Measurements from ENCODE around the gene DNMT3B. TPM values are rescaled to one million over a fixed set of nuclear protein-coding genes. Genes with fewer than 3 reads are reported as not detected.
"Not testable (repeated sequence)": the region's sequence is repeated elsewhere in the genome, so short reads cannot be mapped to it uniquely, and the experiment has no call there.

Gene DNMT3B
- total RNA-seq, 2 donors from 2014 or later = 0.38 to 0.56 TPM

GRCh38 chr20:32756156-32756555, 6.0 kb upstream of the DNMT3B start:
- intact Hi-C loops (cut with DNase I) = no loop called here
- DNase-seq (ENCODE audit: low spot score) = no peak

- intact Hi-C loops (cut with DNase I) = loop anchor here in 1 of 2 donors (10.0 kb wide), 1 partner anchor 77 kb away; no protein-coding TSS in a partner anchor
- no peak for DNase-seq (ENCODE audit: low spot score)
Measured at GRCh38 chr20:32761417-32761830, 761 bp upstream of the DNMT3B start.

GRCh38 chr20:32762754-32763201, 593 bp downstream of the DNMT3B start:
- intact Hi-C loops (cut with DNase I) = loop anchor here in 1 of 2 donors (10.0 kb wide), 1 partner anchor 78 kb away; no protein-coding TSS in a partner anchor
- DNase-seq (ENCODE audit: low spot score) = no peak

GRCh38 chr20:32763202-32764004, 1.2 kb downstream of the DNMT3B start:
- intact Hi-C loops (cut with DNase I) = loop anchor here in 1 of 2 donors (10.0 kb wide), 1 partner anchor 79 kb away; no protein-coding TSS in a partner anchor
- DNase-seq (ENCODE audit: low spot score) = no peak

- intact Hi-C loops (cut with DNase I) = loop anchor here in 1 of 2 donors (10.0 kb wide), 1 partner anchor 79 kb away; no protein-coding TSS in a partner anchor
- no peak for DNase-seq (ENCODE audit: low spot score)
Measured at GRCh38 chr20:32764005-32764960, 2.1 kb downstream of the DNMT3B start.

GRCh38 chr20:32765230-32765875, 3.2 kb downstream of the DNMT3B start:
- intact Hi-C loops (cut with DNase I) = loop anchor here in 1 of 2 donors (10.0 kb wide), 1 partner anchor 81 kb away; no protein-coding TSS in a partner anchor
- DNase-seq (ENCODE audit: low spot score) = not testable (repeated sequence)

- no peak for DNase-seq (ENCODE audit: low spot score)
- intact Hi-C loops (cut with DNase I) = loop anchor here in 1 of 2 donors (10.0 kb wide), 1 partner anchor 83 kb away; no protein-coding TSS in a partner anchor
Measured at GRCh38 chr20:32767418-32768198, 5.4 kb downstream of the DNMT3B start.

GRCh38 chr20:32772046-32772445, 9.9 kb downstream of the DNMT3B start:
- intact Hi-C loops (cut with DNase I) = no loop called here

GRCh38 chr20:32773223-32773622, 11.0 kb downstream of the DNMT3B start:
- intact Hi-C loops (cut with DNase I) = no loop called here
- DNase-seq (ENCODE audit: low spot score) = no peak

More at GRCh38 chr20:32772046-32772445, 9.9 kb downstream of the DNMT3B start:
- no peak for DNase-seq (ENCODE audit: low spot score)

GRCh38 chr20:32773855-32774254, 11.7 kb downstream of the DNMT3B start:
- no peak for DNase-seq (ENCODE audit: low spot score)
- intact Hi-C loops (cut with DNase I) = no loop called here

- intact Hi-C loops (cut with DNase I) = loop anchor here in 1 of 2 donors (5.0 kb wide), 1 partner anchor 93 kb away; no protein-coding TSS in a partner anchor
- no peak for DNase-seq (ENCODE audit: low spot score)
Measured at GRCh38 chr20:32775336-32775991, 13.3 kb downstream of the DNMT3B start.

- intact Hi-C loops (cut with DNase I) = loop anchor here in 1 of 2 donors (5.0 kb wide), 1 partner anchor 95 kb away; no protein-coding TSS in a partner anchor
- DNase-seq (ENCODE audit: low spot score) = no peak
Measured at GRCh38 chr20:32777177-32777956, 15.2 kb downstream of the DNMT3B start.

GRCh38 chr20:32779500-32780211, 17.5 kb downstream of the DNMT3B start:
- intact Hi-C loops (cut with DNase I) = loop anchor here in 1 of 2 donors (5.0 to 10.0 kb wide), 2 partner anchors 97 to 255 kb away; no protein-coding TSS in a partner anchor
- DNase-seq (ENCODE audit: low spot score) = no peak

GRCh38 chr20:32780278-32780677, 18.1 kb downstream of the DNMT3B start:
- no peak for DNase-seq (ENCODE audit: low spot score)
- intact Hi-C loops (cut with DNase I) = loop anchor here in 1 of 2 donors (10.0 kb wide), 1 partner anchor 255 kb away; no protein-coding TSS in a partner anchor

GRCh38 chr20:32780749-32781655, 18.8 kb downstream of the DNMT3B start:
- intact Hi-C loops (cut with DNase I) = loop anchor here in 1 of 2 donors (10.0 kb wide), 1 partner anchor 256 kb away; no protein-coding TSS in a partner anchor

More at GRCh38 chr20:32780749-32781655, 18.8 kb downstream of the DNMT3B start:
- no peak for DNase-seq (ENCODE audit: low spot score)
